ENCODE measurements around the gene MED8. TPM values are rescaled to one million over a fixed set of nuclear protein-coding genes. Genes with fewer than 3 reads are reported as not detected.

Gene MED8
- total RNA-seq, 1 experiment from 2014 or later, result 36.0 TPM

GRCh38 chr1:43437031-43437973 is 47.7 kb upstream of the MED8 start:
- Histone ChIP-seq H3K27me3 (ENCODE audit: insufficient read depth, low read length) (no peaks in the 10 kb centered on the region), H2AFZ (ENCODE audit: low read depth, low read length, poor library complexity, severe bottlenecking) (no peak overlapping the region), H3K4me1 (ENCODE audit: control insufficient read depth in 1 of 2, insufficient read depth in 2 of 2, low read length in 2 of 2) (no peaks in the 10 kb centered on the region), H3K9ac (ENCODE audit: low read length) (no peak overlapping the region), H3K4me3 (replicated peaks in 1 of 2; ENCODE audit: low read depth in 1 of 2, low read length in 2 of 2) (no peak overlapping the region), H3K27ac (ENCODE audit: low read depth, low read length) (no peak overlapping the region), H4K20me1 (ENCODE audit: insufficient read depth) (no peaks in the 10 kb centered on the region), H3K9me3 (ENCODE audit: control insufficient read depth in 1 of 2, insufficient read depth in 1 of 2, low read depth in 1 of 2, low read length in 2 of 2) (no peaks in the 10 kb centered on the region), H3K4me2 (ENCODE audit: low read length) (no peak overlapping the region), H3K36me3 (ENCODE audit: control insufficient read depth in 1 of 2, insufficient read depth in 2 of 2, low read length in 2 of 2) (peaks cover 2 to 9% of the 10 kb centered on the region in 2 experiments; a peak in 2 of 4 replicates), H3K9me2 (ENCODE audit: insufficient read depth) (no peaks in the 10 kb centered on the region), H3K79me2 (ENCODE audit: insufficient read depth, low read length) (no peaks in the 10 kb centered on the region)
- CTCF ChIA-PET, result no interaction called here
- DNase-seq (ENCODE audit: low read depth, low spot score), result no peak
- RAD21 ChIA-PET (ENCODE audit: low non-redundant PET in 1 of 2, low total read pairs in 2 of 2, uncharacterized antibody in 2 of 2, unreplicated experiment in 2 of 2), result no interaction called here
- intact Hi-C loops (cut with micrococcal nuclease), result no loop called here
- no peak for ATAC-seq
- POLR2A ChIA-PET, result no interaction called here
- no TSS peak for BruUV-seq (replicated peaks)
- TF ChIP-seq ZFX (IDR thresholded peaks at IDR 0.05) (no peak), FOSL1 (IDR thresholded peaks at IDR 0.05; ENCODE audit: low read depth) (no peak), CBX3 (IDR thresholded peaks at IDR 0.05; ENCODE audit: low read depth) (no peak)

DNA sequence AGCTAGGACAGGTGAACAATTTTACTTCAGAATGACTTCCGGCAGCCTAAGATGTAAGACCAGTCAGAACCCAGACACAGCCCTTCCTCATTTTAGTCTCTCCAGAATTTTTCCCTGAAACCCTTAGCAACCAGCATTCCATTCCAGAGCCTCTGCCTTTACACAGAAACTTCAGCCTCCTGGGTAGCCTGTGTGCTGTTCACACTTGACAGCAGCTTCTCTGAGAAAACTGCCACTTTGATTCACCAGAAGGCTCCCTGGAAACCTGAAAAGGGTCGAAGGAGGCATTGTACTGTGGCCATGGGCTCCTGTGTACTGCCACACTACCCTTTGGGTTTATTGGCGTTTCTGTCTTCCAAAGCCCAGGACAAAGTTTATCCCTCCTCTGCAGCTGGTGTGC is 46.8 kb upstream of the MED8 start:
- no TSS peak for BruUV-seq (replicated peaks)
- no peaks in the 10 kb centered on the region for H3K9me3 ChIP-seq (ENCODE audit: control insufficient read depth in 1 of 2, insufficient read depth in 1 of 2, low read depth in 1 of 2, low read length in 2 of 2)

More for the DNA sequence above, 46.8 kb upstream of the MED8 start:
- H3K9ac ChIP-seq (ENCODE audit: low read length), result no peak overlapping the region
- CTCF ChIA-PET, result no interaction called here
- no peak overlapping the region for H3K27ac ChIP-seq (ENCODE audit: low read depth, low read length)
- no peak overlapping the region for H3K4me2 ChIP-seq (ENCODE audit: low read length)
- ATAC-seq (no peak), DNase-seq (ENCODE audit: low read depth, low spot score) (no peak)
- no peaks in the 10 kb centered on the region for H4K20me1 ChIP-seq (ENCODE audit: insufficient read depth)
- no peak for TF ChIP-seq ZFX (IDR thresholded peaks at IDR 0.05)
- TF ChIP-seq CTCF (IDR thresholded peaks at IDR 0.05 in 2 of 3, conservative IDR thresholded peaks at IDR 0.05 in 1 of 3; ENCODE audit: borderline replicate concordance in 1 of 3, insufficient read depth in 1 of 3, low read depth in 2 of 3, low read length in 2 of 3), result no peak
- TF ChIP-seq POLR2AphosphoS5 (IDR thresholded peaks at IDR 0.05; ENCODE audit: low read depth, low read length), result no peak
- TF ChIP-seq EZH2 (IDR thresholded peaks at IDR 0.05), result no peak
- TF ChIP-seq TCF7L2 (IDR thresholded peaks at IDR 0.05; ENCODE audit: borderline replicate concordance, extremely low read depth, insufficient read depth, insufficient read length), result no peak
- TF ChIP-seq, protein P1, sequence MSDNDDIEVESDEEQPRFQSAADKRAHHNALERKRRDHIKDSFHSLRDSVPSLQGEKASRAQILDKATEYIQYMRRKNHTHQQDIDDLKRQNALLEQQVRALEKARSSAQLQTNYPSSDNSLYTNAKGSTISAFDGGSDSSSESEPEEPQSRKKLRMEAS (IDR thresholded peaks at IDR 0.05), result no peak
- TF ChIP-seq FOSL1 (IDR thresholded peaks at IDR 0.05; ENCODE audit: low read depth), result no peak
- TF ChIP-seq ZBTB33 (IDR thresholded peaks at IDR 0.05; ENCODE audit: extremely low read depth, insufficient replicate concordance, low read length), result no peak
- no peak for TF ChIP-seq YY1 (IDR thresholded peaks at IDR 0.05; ENCODE audit: extremely low read depth, insufficient replicate concordance, low read depth, low read length)
- no peak for TF ChIP-seq POLR2A (IDR thresholded peaks at IDR 0.05; ENCODE audit: borderline replicate concordance, extremely low read depth, insufficient read depth, insufficient read length)
- TF ChIP-seq CBX3 (IDR thresholded peaks at IDR 0.05; ENCODE audit: low read depth), result no peak
- no peak for TF ChIP-seq EZH2phosphoT487 (IDR thresholded peaks at IDR 0.05; ENCODE audit: borderline replicate concordance)
- no peak for TF ChIP-seq SP1 (IDR thresholded peaks at IDR 0.05; ENCODE audit: low read depth)
- no peaks in the 10 kb centered on the region for H3K79me2 ChIP-seq (ENCODE audit: insufficient read depth, low read length)
- H3K4me3 ChIP-seq (replicated peaks in 1 of 2; ENCODE audit: low read depth in 1 of 2, low read length in 2 of 2), result no peak overlapping the region
- POLR2A ChIA-PET, result no interaction called here
- RAD21 ChIA-PET (ENCODE audit: low non-redundant PET in 1 of 2, low total read pairs in 2 of 2, uncharacterized antibody in 2 of 2, unreplicated experiment in 2 of 2), result no interaction called here
- no peaks in the 10 kb centered on the region for H3K4me1 ChIP-seq (ENCODE audit: control insufficient read depth in 1 of 2, insufficient read depth in 2 of 2, low read length in 2 of 2)
- H2AFZ ChIP-seq (ENCODE audit: low read depth, low read length, poor library complexity, severe bottlenecking), result no peak overlapping the region
- peaks cover 4 to 17% of the 10 kb centered on the region in 2 experiments; a peak in 3 of 4 replicates for H3K36me3 ChIP-seq (ENCODE audit: control insufficient read depth in 1 of 2, insufficient read depth in 2 of 2, low read length in 2 of 2)
- H3K27me3 ChIP-seq (ENCODE audit: insufficient read depth, low read length), result no peaks in the 10 kb centered on the region
- H3K9me2 ChIP-seq (ENCODE audit: insufficient read depth), result no peaks in the 10 kb centered on the region
- intact Hi-C loops (cut with micrococcal nuclease), result no loop called here

Data from HCT116 (cell line).